ENCODE results near the gene RPL37A.

RPL37A gene

GRCh38 chr2:216491793-216492596 is 6.6 kb upstream of the RPL37A start:
- no peak for DNase-seq

GRCh38 chr2:216492597-216493333 is 5.9 kb upstream of the RPL37A start:
- no peak for DNase-seq

GRCh38 chr2:216493334-216493685 is 5.3 kb upstream of the RPL37A start:
- DNase-seq = no peak

- no peak for DNase-seq
Observed at GRCh38 chr2:216495656-216496055, 3.0 kb upstream of the RPL37A start.

GRCh38 chr2:216497382-216498069 is 1.1 kb upstream of the RPL37A start:
- DNase-seq = no peak

- no peak for DNase-seq
Observed at GRCh38 chr2:216498070-216498378, 620 bp upstream of the RPL37A start.

GRCh38 chr2:216499641-216500218 is 1.1 kb downstream of the RPL37A start:
- no peak for DNase-seq

GRCh38 chr2:216500572-216500971 is 1.9 kb downstream of the RPL37A start:
- no peak for DNase-seq

- DNase-seq = no peak
Observed at GRCh38 chr2:216501854-216502253, 3.2 kb downstream of the RPL37A start.

- no peak for DNase-seq
Observed at GRCh38 chr2:216502381-216503158, 3.9 kb downstream of the RPL37A start.

GRCh38 chr2:216503159-216503629 is 4.5 kb downstream of the RPL37A start:
- DNase-seq = no peak

GRCh38 chr2:216503697-216504375 is 5.2 kb downstream of the RPL37A start:
- no peak for DNase-seq

GRCh38 chr2:216504376-216504762 is 5.7 kb downstream of the RPL37A start:
- no peak for DNase-seq

GRCh38 chr2:216505133-216506106 is 6.8 kb downstream of the RPL37A start:
- no peak for DNase-seq

- DNase-seq = no peak
Observed at GRCh38 chr2:216507220-216508160, 8.8 kb downstream of the RPL37A start.

- no peak for DNase-seq
Observed at GRCh38 chr2:216508229-216508628, 9.6 kb downstream of the RPL37A start.

GRCh38 chr2:216516730-216517350 is 18.2 kb downstream of the RPL37A start:
- DNase-seq = peak; percentile 42

GRCh38 chr2:216517447-216518225 is 19.0 kb downstream of the RPL37A start:
- no peak for DNase-seq

Measured in COR-L47 (cell line).